K562 (cell line): ENCODE results near the gene KCNF1. TPM values are rescaled to one million over a fixed set of nuclear protein-coding genes. Genes with fewer than 3 reads are reported as not detected.
A peak's percentile ranks its signal among the peaks of the same experiment; 100 is the strongest.

ENCODE experiments used
- ATAC-seq: fragments of 200-7000 bp; cut with Tn5 transposase; 3 replicates; pipeline ENCODE4 v1.9.1; 2020; ENCODE audit warnings: moderate library complexity
- BruUV-seq: library from RNA; stranded (reverse); fragments of 400-500 nt; replicated peaks from 2 replicates; lab custom pipeline; 2021; lab: Mats Ljungman, UMichigan
- CTCF ChIA-PET: fragments of 300-600 bp; formaldehyde crosslinking; extraction: SDS; loops from one replicate; lab custom pipeline; 2021; ENCODE audit warnings: low intra/inter-chr PET ratio; lab: Yijun Ruan, JAX
- POLR2A ChIA-PET: fragments of 300-600, 350-650 bp; sonication (Branson Sonifier 250); formaldehyde crosslinking; extraction: SDS; loops from one replicate; lab custom pipeline; 2021; ENCODE audit warnings: antibody characterized with exemption, inconsistent platforms; lab: Yijun Ruan, JAX
- DNase-seq, 4 experiments: peaks; one replicate each; pipeline versions ENCODE4 v3.0.0 to v3.0.0-alpha.2; 2011 to 2018; ENCODE audit warnings: low spot score in 3 of 4, mixed read lengths in 3 of 4; ENCODE audit errors: extremely low read depth in 1 of 4
- FAIRE-seq: peaks from 2 replicates; lab custom pipeline; 2011; peaks lifted over from hg19 to GRCh38; lab: Jason Lieb, UNC
- H2AFZ ChIP-seq: 2 replicates; pipeline ENCODE4 v1.6.0; 2011; ENCODE audit warnings: low read depth, low read length, control low read depth, inconsistent platforms
- H3K27ac ChIP-seq: fragments of 200-600 bp; 3 replicates; pipeline ENCODE4 v1.8.0; 2011; ENCODE audit warnings: low read depth, mild to moderate bottlenecking, control low read depth, inconsistent platforms, low read length, moderate library complexity, mixed read lengths; ENCODE audit errors: extremely low read depth
- H3K27me3 ChIP-seq, 2 experiments: fragments of 300-600 bp in 1 of 2; 2 replicates in 1 of 2; 3 replicates in 1 of 2; pipeline versions ENCODE4 v1.6.0 to v1.8.0; 2011; ENCODE audit warnings: inconsistent platforms in 2 of 2, low read length in 2 of 2, mild to moderate bottlenecking in 1 of 2, mixed read lengths in 1 of 2, moderate library complexity in 1 of 2; ENCODE audit not compliant: control insufficient read depth in 2 of 2, insufficient read depth in 2 of 2
- H3K36me3 ChIP-seq: fragments of 300-600 bp; 3 replicates; pipeline ENCODE4 v1.8.0; 2011; ENCODE audit warnings: mild to moderate bottlenecking, low read length, inconsistent platforms; ENCODE audit not compliant: control insufficient read depth, insufficient read depth
- H3K4me1 ChIP-seq, 2 experiments: fragments of 200-600 bp in 1 of 2; replicated peaks in 1 of 2; 2 replicates in 1 of 2; 3 replicates in 1 of 2; pipeline versions ENCODE4 v1.5.1 to v1.8.0; 2011; ENCODE audit warnings: inconsistent platforms in 2 of 2, low read length in 2 of 2, mild to moderate bottlenecking in 1 of 2, mixed read lengths in 1 of 2, moderate library complexity in 1 of 2; ENCODE audit not compliant: control insufficient read depth in 2 of 2, insufficient read depth in 2 of 2
- H3K4me2 ChIP-seq: 2 replicates; pipeline ENCODE4 v1.6.1; 2011; ENCODE audit warnings: low read length, control low read depth, inconsistent platforms, mixed read lengths; ENCODE audit not compliant: insufficient read depth
- H3K4me3 ChIP-seq: fragments of 200-600 bp; sonication (generic), shearing (Covaris generic); 2 replicates; pipeline ENCODE4 v1.5.1; 2016; ENCODE audit warnings: control low read depth, inconsistent platforms
- H3K79me2 ChIP-seq: fragments of 200-600 bp; 3 replicates; pipeline ENCODE4 v1.8.0; 2011; ENCODE audit warnings: low read length, inconsistent platforms; ENCODE audit not compliant: control insufficient read depth, insufficient read depth
- H3K9ac ChIP-seq, 2 experiments: 2 replicates each; pipeline versions ENCODE4 v1.6.0 to v1.6.1; 2011; ENCODE audit warnings: low read depth in 2 of 2, low read length in 2 of 2, control low read depth in 1 of 2, inconsistent platforms in 1 of 2, mild to moderate bottlenecking in 1 of 2, mixed read lengths in 1 of 2; ENCODE audit not compliant: insufficient read depth in 1 of 2
- H3K9me1 ChIP-seq: one replicate; pipeline ENCODE4 v1.6.0; 2011; ENCODE audit warnings: inconsistent platforms, mild to moderate bottlenecking, low read length, moderate library complexity; ENCODE audit not compliant: control insufficient read depth, insufficient read depth
- H3K9me3 ChIP-seq: replicated peaks from 2 replicates; pipeline ENCODE4 v1.5.1; 2011; ENCODE audit warnings: low read depth, low read length, inconsistent platforms; ENCODE audit not compliant: control insufficient read depth, insufficient read depth
- H4K20me1 ChIP-seq: replicated peaks from 2 replicates; pipeline ENCODE4 v1.6.1; 2011; ENCODE audit warnings: low read length, inconsistent platforms, mixed read lengths; ENCODE audit not compliant: control insufficient read depth, insufficient read depth
- BDP1 ChIP-seq: IDR thresholded peaks from 3 replicates; pipeline ENCODE4 v1.6.1; 2011; ENCODE audit not compliant: insufficient read length, insufficient read depth
- CXXC5 ChIP-seq: fragments of 250-450 bp; sonication (Bioruptor Pico); IDR thresholded peaks from 2 replicates; pipeline ENCODE4 v1.8.0; 2022; ENCODE audit warnings: inconsistent platforms, mild to moderate bottlenecking, moderate library complexity
- ILK ChIP-seq: fragments of 450-650 bp; IDR thresholded peaks from 2 replicates; pipeline ENCODE4 v1.6.1; 2016; ENCODE audit warnings: missing genetic modification characterization, low read depth, mild to moderate bottlenecking, missing compliant biosample characterization, moderate library complexity, borderline replicate concordance
- KDM1A ChIP-seq, 2 experiments: fragments of 450-650 bp; IDR thresholded peaks; 2 replicates each; pipeline ENCODE4 v1.6.1; 2016; ENCODE audit warnings: mild to moderate bottlenecking in 2 of 2
- NFATC3 ChIP-seq: fragments of 450-650 bp; IDR thresholded peaks from 2 replicates; pipeline ENCODE4 v1.6.1; 2017; ENCODE audit warnings: mild to moderate bottlenecking
- PURB ChIP-seq: sonication (generic); formaldehyde crosslinking; IDR thresholded peaks from 2 replicates; pipeline ENCODE4 v1.9.0; 2021; ENCODE audit warnings: low read depth, mild to moderate bottlenecking, missing genetic modification reagents
- ZNF707 ChIP-seq: fragments of 250-450 bp; sonication (Bioruptor Pico); conservative IDR thresholded peaks from 2 replicates; pipeline ENCODE4 v1.8.0; 2022; ENCODE audit warnings: inconsistent platforms, mild to moderate bottlenecking, moderate library complexity
- ZNF766 ChIP-seq: fragments of 200-800 bp; sonication (Bioruptor generic); conservative IDR thresholded peaks from 2 replicates; pipeline ENCODE4 v1.6.1; 2016; ENCODE audit warnings: missing genetic modification characterization, missing compliant biosample characterization
- WGBS: fragments of 100-300 bp; shearing (Covaris generic); methylation state at CpG from one replicate; pipeline ENCODE4 v1.1.6; 2016; ENCODE audit warnings: low coverage, mixed read lengths; ENCODE audit not compliant: insufficient coverage; ENCODE audit errors: missing lambda C conversion rate; 5-methylcytosine and 5-hydroxymethylcytosine counted together
- in situ Hi-C: fragments of 300-500 bp; cut with MboI; formaldehyde crosslinking; loops from 4 replicates; pipeline ENCODE4 v1.15.0; 2018; ENCODE audit warnings: inconsistent platforms, mixed read lengths
- intact Hi-C: fragments of 100-400 bp; cut with micrococcal nuclease; formaldehyde crosslinking; loops from 2 replicates; pipeline ENCODE4 v1.14.2; 2022
- polyA plus RNA-seq, 8 experiments: library from polyadenylated mRNA; depleted of rRNA in 4 of 8; stranded (reverse) in 5 of 8; unstranded in 3 of 8; fragments of >200 nt; fragmentation: Nextera tagmentation in 2 of 8; fragmentation: Illumina TruSeq in 1 of 8; extraction: Ambion mirVana in 2 of 8; extraction: Trizol in 1 of 8; gene quantifications; 2 replicates each; pipeline versions ENCODE4 v1.2.1 to v1.2.3, GENCODE V29; 2011 to 2014; ENCODE audit warnings: inconsistent platforms in 1 of 8, missing spikeins in 1 of 8
- total RNA-seq, 7 experiments: library from RNA; depleted of rRNA in 6 of 7; stranded (reverse); fragments of >200 nt in 6 of 7; fragmentation: Illumina TruSeq in 2 of 7; extraction: Trizol in 2 of 7; gene quantifications; 2 replicates each; pipeline versions ENCODE4 v1.2.1 to v1.2.3, GENCODE V29; 2011 to 2021; ENCODE audit warnings: low replicate concordance in 1 of 7
- TF ChIP-seq, protein P1 (sequence below), 2 experiments: IDR thresholded peaks; 2 replicates each; pipeline ENCODE4 v1.6.1; 2011; ENCODE audit warnings: borderline replicate concordance in 1 of 2, control low read depth in 1 of 2, low read depth in 1 of 2, low read length in 1 of 2, mild to moderate bottlenecking in 1 of 2, mixed read lengths in 1 of 2, moderate library complexity in 1 of 2; ENCODE audit not compliant: insufficient read depth in 1 of 2, insufficient read length in 1 of 2, poor library complexity in 1 of 2, severe bottlenecking in 1 of 2; ENCODE audit errors: extremely low read depth in 1 of 2
- TF ChIP-seq, protein P2 (sequence below): sonication (generic); formaldehyde crosslinking; IDR thresholded peaks from 2 replicates; pipeline ENCODE4 v1.8.0; 2022; ENCODE audit warnings: mild to moderate bottlenecking, missing genetic modification reagents, borderline replicate concordance

The KCNF1 gene
- total and polyA plus RNA-seq, 9 of the 15 experiments (the other 6 are each of a cell fraction or from before 2014, with no cell fraction given): not detected

DNA sequence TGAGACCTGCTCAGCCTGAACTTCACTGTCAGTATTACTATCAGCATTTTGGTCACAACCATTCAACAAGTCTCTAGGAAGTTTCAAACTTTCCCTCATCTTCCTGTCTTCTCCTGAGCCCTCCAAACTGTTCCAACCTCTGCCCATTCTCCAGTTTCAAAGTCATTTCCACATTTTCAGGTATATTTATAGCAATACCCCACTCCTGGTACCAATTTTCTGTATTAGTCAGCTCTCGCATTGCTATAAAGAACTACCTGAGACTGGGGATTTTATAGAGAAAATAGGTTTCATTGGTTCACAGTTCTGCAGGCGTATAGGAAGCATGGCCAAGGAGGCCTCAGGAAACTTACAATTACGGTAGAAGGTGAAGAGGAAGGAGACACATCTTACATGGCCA lies 27.3 kb downstream of the KCNF1 start:
- Histone ChIP-seq H3K27ac (no peak overlapping the region), H3K9ac (no peak overlapping the region), H3K27me3 (peaks cover 16 to 47% of the 10 kb centered on the region in 2 experiments; a peak in 3 of 5 replicates), H3K9me3 (no peaks in the 10 kb centered on the region; the same call in 1 of the 2 replicates), H2AFZ (no peak overlapping the region), H3K36me3 (no peaks in the 10 kb centered on the region), H4K20me1 (no peaks in the 10 kb centered on the region), H3K4me3 (no peak overlapping the region), H3K9me1 (no peaks in the 10 kb centered on the region), H3K4me1 (no peaks in the 10 kb centered on the region; a peak in 1 of 5 replicates), H3K79me2 (no peaks in the 10 kb centered on the region), H3K4me2 (no peak overlapping the region)
- intact Hi-C loops: no loop called here
- WGBS: 5% methylated on average over 3 of the region's 3 CpGs
- DNase-seq (no peak), FAIRE-seq (no peak), ATAC-seq (no peak)
- in situ Hi-C loops: no loop called here
- ChIA-PET CTCF (no interaction called here), POLR2A (no interaction called here)
- BruUV-seq: no TSS peak
- no peak for TF ChIP-seq BDP1
- TF ChIP-seq ZNF707 (CRISPR knock-in tag): peak; percentile 88

DNA sequence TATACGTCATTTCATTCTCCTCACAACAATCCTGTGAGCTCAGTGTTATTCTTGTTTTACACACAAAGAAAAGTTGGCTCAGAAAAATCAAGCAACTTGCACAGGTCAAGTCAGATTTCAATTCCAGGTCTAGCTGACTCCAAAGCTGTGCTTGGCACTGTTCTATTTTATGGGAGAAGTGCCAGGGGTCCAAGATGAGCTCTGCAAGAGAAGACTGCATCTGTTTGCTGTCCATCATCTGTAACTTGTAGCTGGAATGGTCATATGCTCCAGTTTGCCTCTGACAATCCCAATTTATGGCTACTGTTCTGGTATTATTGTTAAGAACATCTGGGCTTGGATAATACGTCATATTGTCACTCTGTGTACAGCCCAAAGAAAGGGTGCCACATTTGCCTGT lies 28.9 kb downstream of the KCNF1 start:
- Histone ChIP-seq H2AFZ (no peak overlapping the region), H3K27me3 (peaks cover 7 to 32% of the 10 kb centered on the region in 2 experiments; a peak in 3 of 5 replicates)
- TF ChIP-seq ILK (tag): no peak
- TF ChIP-seq, protein P1, sequence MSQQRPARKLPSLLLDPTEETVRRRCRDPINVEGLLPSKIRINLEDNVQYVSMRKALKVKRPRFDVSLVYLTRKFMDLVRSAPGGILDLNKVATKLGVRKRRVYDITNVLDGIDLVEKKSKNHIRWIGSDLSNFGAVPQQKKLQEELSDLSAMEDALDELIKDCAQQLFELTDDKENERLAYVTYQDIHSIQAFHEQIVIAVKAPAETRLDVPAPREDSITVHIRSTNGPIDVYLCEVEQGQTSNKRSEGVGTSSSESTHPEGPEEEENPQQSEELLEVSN (IDR thresholded peaks at IDR 0.05; ENCODE audit: borderline replicate concordance in 1 of 2, extremely low read depth in 1 of 2, insufficient read depth in 1 of 2, insufficient read length in 1 of 2, low read depth in 1 of 2, low read length in 1 of 2, poor library complexity in 1 of 2, severe bottlenecking in 1 of 2): no peak
- no peak for TF ChIP-seq KDM1A (IDR thresholded peaks at IDR 0.05)
- TF ChIP-seq CXXC5 (CRISPR knock-in tag): no peak
- TF ChIP-seq NFATC3: no peak
- no peak for TF ChIP-seq PURB
- no peak for TF ChIP-seq ZNF766 (CRISPR knock-in tag)
- TF ChIP-seq, protein P2, sequence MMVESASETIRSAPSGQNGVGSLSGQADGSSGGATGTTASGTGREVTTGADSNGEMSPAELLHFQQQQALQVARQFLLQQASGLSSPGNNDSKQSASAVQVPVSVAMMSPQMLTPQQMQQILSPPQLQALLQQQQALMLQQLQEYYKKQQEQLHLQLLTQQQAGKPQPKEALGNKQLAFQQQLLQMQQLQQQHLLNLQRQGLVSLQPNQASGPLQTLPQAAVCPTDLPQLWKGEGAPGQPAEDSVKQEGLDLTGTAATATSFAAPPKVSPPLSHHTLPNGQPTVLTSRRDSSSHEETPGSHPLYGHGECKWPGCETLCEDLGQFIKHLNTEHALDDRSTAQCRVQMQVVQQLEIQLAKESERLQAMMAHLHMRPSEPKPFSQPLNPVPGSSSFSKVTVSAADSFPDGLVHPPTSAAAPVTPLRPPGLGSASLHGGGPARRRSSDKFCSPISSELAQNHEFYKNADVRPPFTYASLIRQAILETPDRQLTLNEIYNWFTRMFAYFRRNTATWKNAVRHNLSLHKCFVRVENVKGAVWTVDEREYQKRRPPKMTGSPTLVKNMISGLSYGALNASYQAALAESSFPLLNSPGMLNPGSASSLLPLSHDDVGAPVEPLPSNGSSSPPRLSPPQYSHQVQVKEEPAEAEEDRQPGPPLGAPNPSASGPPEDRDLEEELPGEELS (CRISPR knock-in tag): no peak

More for the DNA sequence above, 28.9 kb downstream of the KCNF1 start:
- H3K79me2 ChIP-seq: no peaks in the 10 kb centered on the region
- POLR2A ChIA-PET: no interaction called here
- no peaks in the 10 kb centered on the region for H3K9me1 ChIP-seq
- in situ Hi-C loops: no loop called here
- no peaks in the 10 kb centered on the region; a peak in 1 of 5 replicates for H3K4me1 ChIP-seq
- intact Hi-C loops: no loop called here
- no peak overlapping the region for H3K9ac ChIP-seq
- BruUV-seq: no TSS peak
- FAIRE-seq: no peak
- DNase-seq: no peak
- H4K20me1 ChIP-seq: no peaks in the 10 kb centered on the region
- no peaks in the 10 kb centered on the region for H3K36me3 ChIP-seq
- CTCF ChIA-PET: no interaction called here
- WGBS: 0% methylated on average over 2 of the region's 2 CpGs
- H3K27ac ChIP-seq: no peak overlapping the region
- H3K4me3 ChIP-seq: no peak overlapping the region
- no peak overlapping the region for H3K4me2 ChIP-seq
- H3K9me3 ChIP-seq: no peaks in the 10 kb centered on the region; the same call in 1 of the 2 replicates
- ATAC-seq: no peak
